GM12801 (cell line): ENCODE measurements around the gene CSTA.

Experiments used
- TF ChIP-seq, protein P1 (sequence below): IDR thresholded peaks from one replicate; pipeline ENCODE4 v1.5.1; 2011; ENCODE audit warnings: control low read depth; ENCODE audit not compliant: insufficient read length; ENCODE audit errors: extremely low read depth

Gene CSTA

DNA sequence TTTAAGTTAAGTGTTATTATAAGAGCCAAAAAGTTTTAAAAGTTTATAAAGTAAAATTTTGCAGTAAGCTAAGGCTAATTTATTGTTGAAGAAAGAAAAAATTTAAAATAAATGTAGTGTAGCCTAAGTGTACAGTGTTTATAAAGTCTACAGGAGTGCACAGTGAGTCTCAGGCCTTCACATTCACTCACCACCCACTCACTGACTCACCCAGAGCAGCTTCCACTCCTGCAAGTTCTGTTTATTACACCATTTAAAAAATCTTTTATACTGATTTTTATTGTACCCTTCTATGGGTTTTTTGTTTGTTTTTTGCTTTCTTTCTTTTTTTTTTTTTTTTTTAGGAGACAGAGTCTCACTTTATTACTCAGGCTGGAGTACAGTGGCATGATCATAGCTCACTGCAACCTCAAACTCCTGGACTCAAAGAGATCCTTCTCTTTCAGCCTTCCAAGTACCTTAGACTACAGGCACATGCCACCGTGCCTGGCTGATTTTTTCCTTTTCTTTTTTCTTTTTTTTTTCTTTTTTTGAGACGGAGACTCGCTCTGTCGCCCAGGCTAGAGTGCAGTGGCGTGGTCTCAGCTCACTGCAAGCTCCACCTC, 25.9 kb downstream of the CSTA start:
- TF ChIP-seq, protein P1, sequence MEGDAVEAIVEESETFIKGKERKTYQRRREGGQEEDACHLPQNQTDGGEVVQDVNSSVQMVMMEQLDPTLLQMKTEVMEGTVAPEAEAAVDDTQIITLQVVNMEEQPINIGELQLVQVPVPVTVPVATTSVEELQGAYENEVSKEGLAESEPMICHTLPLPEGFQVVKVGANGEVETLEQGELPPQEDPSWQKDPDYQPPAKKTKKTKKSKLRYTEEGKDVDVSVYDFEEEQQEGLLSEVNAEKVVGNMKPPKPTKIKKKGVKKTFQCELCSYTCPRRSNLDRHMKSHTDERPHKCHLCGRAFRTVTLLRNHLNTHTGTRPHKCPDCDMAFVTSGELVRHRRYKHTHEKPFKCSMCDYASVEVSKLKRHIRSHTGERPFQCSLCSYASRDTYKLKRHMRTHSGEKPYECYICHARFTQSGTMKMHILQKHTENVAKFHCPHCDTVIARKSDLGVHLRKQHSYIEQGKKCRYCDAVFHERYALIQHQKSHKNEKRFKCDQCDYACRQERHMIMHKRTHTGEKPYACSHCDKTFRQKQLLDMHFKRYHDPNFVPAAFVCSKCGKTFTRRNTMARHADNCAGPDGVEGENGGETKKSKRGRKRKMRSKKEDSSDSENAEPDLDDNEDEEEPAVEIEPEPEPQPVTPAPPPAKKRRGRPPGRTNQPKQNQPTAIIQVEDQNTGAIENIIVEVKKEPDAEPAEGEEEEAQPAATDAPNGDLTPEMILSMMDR: no peak

DNA sequence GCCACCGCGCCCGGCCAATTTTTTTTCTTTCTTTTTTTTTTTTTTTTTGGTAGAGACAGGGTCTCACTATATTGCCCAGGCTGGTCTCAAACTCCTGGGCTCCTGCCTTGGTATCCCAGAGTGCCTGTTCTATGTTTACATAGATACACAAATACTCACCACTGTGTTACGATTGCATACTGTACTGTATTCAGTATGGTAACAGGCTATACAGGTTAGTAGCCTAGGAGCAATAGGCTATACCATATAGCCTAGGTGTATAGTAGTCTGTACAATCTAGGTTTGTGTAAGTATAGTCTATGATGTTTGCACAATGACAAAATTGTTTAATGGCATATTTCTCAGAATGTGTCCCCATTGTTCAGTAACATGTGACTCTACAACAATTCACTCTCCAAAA, 26.6 kb downstream of the CSTA start:
- TF ChIP-seq, protein P1: no peak

DNA sequence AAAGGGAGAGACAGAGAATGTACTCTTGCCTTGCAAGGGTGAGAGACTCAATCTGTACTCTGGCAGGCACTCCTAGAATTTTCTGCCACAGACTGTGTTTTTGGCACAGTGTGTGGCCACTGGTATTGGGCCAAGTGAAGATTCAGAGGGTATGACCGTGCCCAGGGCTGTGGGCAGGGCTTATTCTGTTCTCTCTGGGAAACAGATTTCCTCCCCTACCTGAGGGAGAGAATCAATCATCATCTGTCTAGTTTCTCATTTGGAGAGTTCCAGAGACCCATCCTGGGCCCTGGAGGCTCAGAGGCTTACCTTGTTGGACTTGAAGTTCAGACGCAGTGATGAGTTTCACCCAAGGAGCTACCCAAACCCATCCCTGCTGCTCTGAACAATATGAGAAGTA, 28.2 kb downstream of the CSTA start:
- TF ChIP-seq, protein P1: no peak

DNA sequence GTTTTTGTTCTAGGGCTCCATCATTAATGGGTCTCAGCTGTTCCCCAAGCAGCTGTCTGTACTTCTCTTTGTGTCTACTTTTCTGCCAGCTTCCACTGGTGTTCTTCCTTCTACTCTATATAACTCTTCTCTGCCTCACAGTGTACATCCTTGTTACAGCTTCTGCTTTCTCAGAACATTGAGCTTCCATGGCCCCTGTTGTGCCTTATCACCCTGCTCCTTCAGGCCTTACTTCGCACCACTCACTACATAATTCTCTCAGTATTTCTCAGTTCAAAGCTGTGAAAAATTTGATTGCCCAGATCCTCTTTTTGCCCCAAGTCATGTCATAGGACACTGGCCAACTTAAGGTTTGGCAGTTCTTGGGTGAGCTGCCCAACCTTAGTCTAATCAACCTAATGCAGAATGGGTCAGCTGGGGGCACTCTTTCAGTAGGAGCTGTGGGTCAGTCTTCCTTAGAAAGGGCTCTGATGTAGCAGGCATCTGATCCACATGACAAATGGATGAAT, 28.9 kb downstream of the CSTA start:
- TF ChIP-seq, protein P1: no peak

DNA sequence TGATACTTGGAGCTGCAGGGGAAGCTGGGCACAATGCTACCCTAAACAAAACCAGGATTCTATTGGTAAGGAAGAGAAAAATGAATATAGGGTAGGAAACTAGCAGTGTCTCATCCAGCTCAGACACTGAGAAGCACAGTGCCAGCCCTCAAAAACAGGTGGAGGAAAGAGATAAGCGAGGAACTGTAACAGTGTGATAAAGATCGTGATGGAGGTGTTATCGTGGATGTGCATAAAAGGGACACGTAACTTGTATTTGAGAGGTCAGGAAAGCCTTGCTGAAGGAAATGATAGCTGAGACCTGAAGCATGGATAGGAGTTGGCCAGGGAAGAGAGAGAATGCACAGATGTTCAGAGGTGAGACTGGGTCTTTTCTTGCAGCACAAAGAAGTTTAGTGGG, 30.6 kb downstream of the CSTA start:
- TF ChIP-seq, protein P1: no peak

DNA sequence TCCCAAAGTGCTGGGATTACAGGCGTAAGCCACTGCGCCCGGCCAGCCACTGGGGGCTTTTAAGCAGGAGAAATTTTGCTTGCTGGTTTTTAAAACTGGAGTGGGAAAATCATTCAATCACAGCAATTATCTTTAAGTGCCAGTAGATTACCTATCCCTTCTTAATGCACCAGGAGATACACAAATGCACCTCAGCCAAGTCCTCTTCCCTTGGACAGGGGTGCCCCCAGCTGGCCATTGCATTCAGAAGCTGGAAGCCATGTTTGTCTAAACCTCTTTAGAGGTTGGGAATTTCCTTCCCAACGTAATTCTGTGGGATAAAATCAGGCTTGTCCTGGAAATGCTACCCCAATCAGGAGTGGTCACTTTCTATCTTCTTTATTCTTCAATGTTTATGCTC, 31.4 kb downstream of the CSTA start:
- TF ChIP-seq, protein P1: no peak

DNA sequence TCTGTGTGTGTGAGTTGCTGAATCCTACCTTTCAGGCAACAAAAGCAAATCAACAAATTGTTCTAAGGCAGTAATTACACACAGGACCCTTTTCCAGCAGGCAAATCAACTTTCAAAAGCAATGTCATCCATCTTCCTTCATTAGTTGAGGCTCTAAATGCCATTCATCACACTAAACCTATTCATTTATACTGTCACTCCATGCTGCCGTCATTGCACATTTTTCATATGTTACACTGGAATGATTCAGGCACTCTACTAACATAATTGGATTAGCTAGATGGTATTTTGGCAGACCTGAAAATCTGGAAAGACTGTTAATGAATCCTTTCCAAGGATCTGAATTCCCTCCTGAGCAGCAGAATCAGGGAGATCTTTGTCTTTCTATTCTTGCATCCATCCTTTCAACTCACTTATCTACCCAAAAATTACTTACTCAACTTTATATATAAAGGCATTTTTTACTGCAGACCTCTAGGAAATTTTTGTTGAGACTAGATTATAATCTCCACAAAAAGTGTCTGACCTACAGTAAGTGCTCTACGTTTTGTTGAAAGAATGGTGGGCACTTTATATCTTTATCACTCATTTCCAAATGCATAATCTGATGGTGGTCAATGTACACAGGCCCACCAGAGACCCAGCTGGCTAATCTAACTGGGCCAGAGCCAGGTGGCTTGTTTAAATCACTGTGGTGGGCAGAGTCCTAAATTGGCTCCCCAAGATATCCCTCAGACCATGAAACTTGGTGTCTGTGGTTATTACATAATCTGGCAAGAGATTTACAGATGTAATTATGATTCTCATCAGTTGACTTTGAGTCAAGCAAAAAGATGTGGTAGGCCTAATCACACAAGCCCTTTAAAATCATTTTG, 33.0 kb downstream of the CSTA start:
- TF ChIP-seq, protein P1: no peak
